ENCODE results near the gene SPAG8.

The SPAG8 gene

GRCh38 chr9:35822926-35823325, 10.9 kb upstream of the SPAG8 start:
- Histone ChIP-seq H3K9me2 (ENCODE audit: low read depth, low read length) (no peaks in the 10 kb centered on the region), H3K9me3 (ENCODE audit: low read length) (no peaks in the 10 kb centered on the region), H3K27ac (ENCODE audit: low read depth, low read length, poor library complexity, severe bottlenecking) (no peak overlapping the region), H3K36me3 (ENCODE audit: insufficient read depth, low read length) (no peaks in the 10 kb centered on the region), H3K4me2 (ENCODE audit: low read length) (no peak overlapping the region), H3F3A (ENCODE audit: insufficient read depth, low read length) (no peaks in the 10 kb centered on the region), H3K4me3 (ENCODE audit: low read depth, low read length, poor library complexity, severe bottlenecking) (no peak overlapping the region), H3K79me2 (ENCODE audit: insufficient read depth, low read length) (no peaks in the 10 kb centered on the region), H3K27me3 (ENCODE audit: insufficient read depth, low read length) (no peaks in the 10 kb centered on the region), H2AFZ (ENCODE audit: low read length) (no peak overlapping the region), H3K9ac (ENCODE audit: low read length) (no peak overlapping the region), H4K20me1 (ENCODE audit: insufficient read depth, low read length) (no peaks in the 10 kb centered on the region), H3K4me1 (ENCODE audit: insufficient read depth, low read length, severe bottlenecking) (no peaks in the 10 kb centered on the region)
- TF ChIP-seq, protein P1, sequence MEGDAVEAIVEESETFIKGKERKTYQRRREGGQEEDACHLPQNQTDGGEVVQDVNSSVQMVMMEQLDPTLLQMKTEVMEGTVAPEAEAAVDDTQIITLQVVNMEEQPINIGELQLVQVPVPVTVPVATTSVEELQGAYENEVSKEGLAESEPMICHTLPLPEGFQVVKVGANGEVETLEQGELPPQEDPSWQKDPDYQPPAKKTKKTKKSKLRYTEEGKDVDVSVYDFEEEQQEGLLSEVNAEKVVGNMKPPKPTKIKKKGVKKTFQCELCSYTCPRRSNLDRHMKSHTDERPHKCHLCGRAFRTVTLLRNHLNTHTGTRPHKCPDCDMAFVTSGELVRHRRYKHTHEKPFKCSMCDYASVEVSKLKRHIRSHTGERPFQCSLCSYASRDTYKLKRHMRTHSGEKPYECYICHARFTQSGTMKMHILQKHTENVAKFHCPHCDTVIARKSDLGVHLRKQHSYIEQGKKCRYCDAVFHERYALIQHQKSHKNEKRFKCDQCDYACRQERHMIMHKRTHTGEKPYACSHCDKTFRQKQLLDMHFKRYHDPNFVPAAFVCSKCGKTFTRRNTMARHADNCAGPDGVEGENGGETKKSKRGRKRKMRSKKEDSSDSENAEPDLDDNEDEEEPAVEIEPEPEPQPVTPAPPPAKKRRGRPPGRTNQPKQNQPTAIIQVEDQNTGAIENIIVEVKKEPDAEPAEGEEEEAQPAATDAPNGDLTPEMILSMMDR (IDR thresholded peaks at IDR 0.05; ENCODE audit: low read length), result no peak
- no peak for TF ChIP-seq EZH2 (IDR thresholded peaks at IDR 0.05; ENCODE audit: borderline replicate concordance, low read length)

GRCh38 chr9:35820076-35820475, 8.0 kb upstream of the SPAG8 start:
- H4K20me1 ChIP-seq (ENCODE audit: insufficient read depth, low read length), result no peaks in the 10 kb centered on the region
- H2AFZ ChIP-seq (ENCODE audit: low read length), result no peak overlapping the region
- H3K4me3 ChIP-seq (ENCODE audit: low read depth, low read length, poor library complexity, severe bottlenecking), result no peak overlapping the region
- H3K27me3 ChIP-seq (ENCODE audit: insufficient read depth, low read length), result no peaks in the 10 kb centered on the region
- TF ChIP-seq, protein P1 (IDR thresholded peaks at IDR 0.05; ENCODE audit: low read length), result no peak
- TF ChIP-seq EZH2 (IDR thresholded peaks at IDR 0.05; ENCODE audit: borderline replicate concordance, low read length), result no peak
- no peaks in the 10 kb centered on the region; the same call in 1 of the 2 replicates for H3K36me3 ChIP-seq (ENCODE audit: insufficient read depth, low read length)
- H3F3A ChIP-seq (ENCODE audit: insufficient read depth, low read length), result no peaks in the 10 kb centered on the region
- H3K27ac ChIP-seq (ENCODE audit: low read depth, low read length, poor library complexity, severe bottlenecking), result no peak overlapping the region
- no peaks in the 10 kb centered on the region for H3K9me3 ChIP-seq (ENCODE audit: low read length)
- no peaks in the 10 kb centered on the region for H3K9me2 ChIP-seq (ENCODE audit: low read depth, low read length)
- H3K79me2 ChIP-seq (ENCODE audit: insufficient read depth, low read length), result no peaks in the 10 kb centered on the region
- no peak overlapping the region for H3K9ac ChIP-seq (ENCODE audit: low read length)
- no peak overlapping the region for H3K4me2 ChIP-seq (ENCODE audit: low read length)
- H3K4me1 ChIP-seq (ENCODE audit: insufficient read depth, low read length, severe bottlenecking), result peaks cover 3% of the 10 kb centered on the region

DNA sequence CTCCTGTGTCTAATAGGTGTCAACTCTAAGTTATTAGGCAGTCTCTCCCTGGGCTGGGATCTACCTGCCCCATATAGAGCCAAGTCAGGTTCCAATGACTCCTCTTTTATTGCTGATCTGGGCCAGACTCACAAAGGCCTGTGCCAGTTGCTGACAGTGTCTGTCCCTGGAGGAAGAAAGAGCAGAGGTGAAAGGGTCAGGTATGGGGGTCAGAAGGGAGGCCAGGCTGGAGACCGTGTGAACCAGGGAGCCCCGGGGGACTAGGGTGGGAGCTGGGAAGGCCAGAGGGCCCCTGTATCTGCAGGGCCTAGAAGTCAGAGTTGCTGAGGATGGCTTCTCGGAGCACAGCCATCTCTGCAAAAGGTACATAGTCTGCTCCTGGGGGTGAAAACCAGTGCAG, 6.3 kb upstream of the SPAG8 start:
- no peaks in the 10 kb centered on the region for H3F3A ChIP-seq (ENCODE audit: insufficient read depth, low read length)
- H3K27me3 ChIP-seq (ENCODE audit: insufficient read depth, low read length), result no peaks in the 10 kb centered on the region
- H3K36me3 ChIP-seq (ENCODE audit: insufficient read depth, low read length), result no peaks in the 10 kb centered on the region; the same call in 1 of the 2 replicates
- H4K20me1 ChIP-seq (ENCODE audit: insufficient read depth, low read length), result no peaks in the 10 kb centered on the region
- no peaks in the 10 kb centered on the region for H3K79me2 ChIP-seq (ENCODE audit: insufficient read depth, low read length)
- no peaks in the 10 kb centered on the region for H3K9me2 ChIP-seq (ENCODE audit: low read depth, low read length)
- H2AFZ ChIP-seq (ENCODE audit: low read length), result no peak overlapping the region
- no peak overlapping the region for H3K27ac ChIP-seq (ENCODE audit: low read depth, low read length, poor library complexity, severe bottlenecking)
- H3K4me2 ChIP-seq (ENCODE audit: low read length), result no peak overlapping the region
- H3K9me3 ChIP-seq (ENCODE audit: low read length), result no peaks in the 10 kb centered on the region
- no peak overlapping the region for H3K4me3 ChIP-seq (ENCODE audit: low read depth, low read length, poor library complexity, severe bottlenecking)
- H3K4me1 ChIP-seq (ENCODE audit: insufficient read depth, low read length, severe bottlenecking), result peaks cover 13% of the 10 kb centered on the region
- TF ChIP-seq, protein P1 (IDR thresholded peaks at IDR 0.05; ENCODE audit: low read length), result no peak
- no peak overlapping the region for H3K9ac ChIP-seq (ENCODE audit: low read length)

All from OCI-LY1 (cell line).